Activated CD4-positive, alpha-beta T cell treated with anti-CD3 and anti-CD28 coated beads for 24 hours (primary cell): ENCODE data around the gene ICE1.
"Not testable (repeated sequence)": the region's sequence is repeated elsewhere in the genome, so short reads cannot be mapped to it uniquely, and the experiment has no call there.

Experiments
- DNase-seq, 2 donors: peaks; one replicate each; pipeline ENCODE4 v3.0.0-alpha.2; 2020; ENCODE audit warnings: low read depth in 2 of 2

ICE1 gene

GRCh38 chr5:5437227-5438172 lies 15.0 kb downstream of the ICE1 start:
- no peak for DNase-seq

DNA sequence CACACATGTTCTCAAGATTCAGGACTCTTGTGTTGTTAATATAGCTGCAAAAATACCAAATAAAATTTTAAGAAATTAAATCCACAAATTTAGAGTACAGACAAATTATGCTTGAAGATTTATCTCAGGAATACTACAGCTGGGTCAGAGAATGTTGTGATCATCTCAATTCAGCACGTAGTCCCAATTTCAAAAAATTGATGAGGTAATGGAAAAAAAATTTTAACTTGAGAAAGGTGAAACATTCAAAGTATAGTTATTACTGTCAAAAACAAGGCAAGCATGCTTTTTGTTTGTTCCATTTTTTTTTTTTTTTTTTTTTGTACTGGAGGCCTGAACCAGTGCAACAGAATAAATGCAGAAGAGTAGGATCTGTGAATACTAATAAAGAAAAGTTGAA lies 29.4 kb downstream of the ICE1 start:
- no peak for DNase-seq

DNA sequence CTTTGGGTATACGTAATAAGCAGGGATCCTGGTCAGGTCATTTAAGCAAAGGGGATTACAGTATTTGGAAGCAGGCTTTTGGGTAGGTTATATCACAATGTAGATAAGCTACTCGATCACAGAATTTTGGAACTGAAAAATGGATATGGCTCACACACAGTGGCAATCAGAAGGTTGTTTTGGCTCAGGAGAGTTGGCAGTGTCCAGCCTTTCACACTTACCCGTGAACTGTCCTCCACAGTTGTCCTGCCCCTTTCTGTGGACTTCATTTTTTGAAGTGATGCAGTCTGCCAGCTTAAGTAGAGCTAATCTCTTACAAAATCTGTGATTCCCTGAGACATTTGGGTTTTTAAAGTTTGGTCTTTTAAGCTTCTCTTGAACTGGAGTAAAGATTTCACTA lies 30.7 kb downstream of the ICE1 start:
- no peak for DNase-seq

DNA sequence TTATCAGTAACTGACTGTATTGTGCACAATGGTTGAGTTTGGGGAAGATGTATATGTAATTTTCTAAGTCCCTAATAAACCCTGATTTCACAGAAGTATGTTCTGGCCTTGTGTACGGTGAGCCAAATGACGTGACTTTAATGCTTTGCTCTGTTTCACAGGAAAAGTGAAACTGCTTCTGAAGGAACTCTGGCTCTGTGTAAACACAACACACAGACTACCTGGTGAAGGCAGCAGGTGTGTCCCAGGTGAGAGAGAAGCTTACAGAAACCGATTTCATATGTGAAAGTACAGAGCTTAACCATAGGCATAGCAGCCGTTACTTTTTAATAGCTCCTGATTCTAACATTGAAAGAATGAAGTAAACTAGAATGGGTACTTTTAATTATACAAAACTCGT lies 31.9 kb downstream of the ICE1 start:
- no peak for DNase-seq

DNA sequence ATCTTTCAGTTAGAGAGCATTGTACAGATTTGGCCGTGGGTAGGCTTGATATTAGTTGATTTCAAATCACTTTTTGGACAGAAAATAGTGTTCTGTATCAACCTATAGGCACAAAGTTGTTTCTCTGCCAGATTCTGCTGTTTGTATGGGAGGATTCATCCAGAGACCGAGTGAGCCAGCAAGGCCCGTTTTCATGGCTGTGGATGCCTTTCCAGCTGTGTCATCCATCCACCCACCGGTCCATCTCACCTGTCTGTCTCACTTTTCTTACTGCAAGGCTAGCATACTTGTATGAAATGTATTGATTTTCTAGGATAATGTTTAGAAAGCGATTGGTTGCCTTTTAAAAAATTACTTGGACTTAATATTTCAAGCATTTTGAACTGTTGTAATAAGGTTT lies 34.4 kb downstream of the ICE1 start:
- DNase-seq, result no peak

DNA sequence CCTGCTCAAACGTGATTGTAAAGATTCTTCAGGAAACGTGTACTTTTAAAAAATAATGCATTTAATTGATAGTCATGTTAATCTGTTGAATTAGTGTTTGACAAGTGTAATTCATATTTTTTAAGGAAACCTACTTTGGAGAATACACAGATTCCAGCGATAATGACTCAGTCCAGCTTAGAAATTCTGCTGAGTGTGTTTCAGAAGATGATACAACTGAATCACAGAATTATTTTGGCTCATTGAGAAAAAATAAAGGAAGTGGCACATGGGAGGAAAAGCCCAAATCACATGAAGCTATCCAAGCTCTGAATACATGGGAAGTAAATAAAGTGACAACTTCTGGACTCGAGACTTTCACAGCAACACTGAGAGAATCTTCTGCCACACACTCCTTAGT lies 37.8 kb downstream of the ICE1 start:
- no peak for DNase-seq

- DNase-seq, result no peak
Observed at GRCh38 chr5:5461012-5461411, 38.5 kb downstream of the ICE1 start.

GRCh38 chr5:5464036-5464715 lies 41.7 kb downstream of the ICE1 start:
- no peak for DNase-seq

GRCh38 chr5:5466227-5466626 lies 43.8 kb downstream of the ICE1 start:
- DNase-seq, result no peak

DNA sequence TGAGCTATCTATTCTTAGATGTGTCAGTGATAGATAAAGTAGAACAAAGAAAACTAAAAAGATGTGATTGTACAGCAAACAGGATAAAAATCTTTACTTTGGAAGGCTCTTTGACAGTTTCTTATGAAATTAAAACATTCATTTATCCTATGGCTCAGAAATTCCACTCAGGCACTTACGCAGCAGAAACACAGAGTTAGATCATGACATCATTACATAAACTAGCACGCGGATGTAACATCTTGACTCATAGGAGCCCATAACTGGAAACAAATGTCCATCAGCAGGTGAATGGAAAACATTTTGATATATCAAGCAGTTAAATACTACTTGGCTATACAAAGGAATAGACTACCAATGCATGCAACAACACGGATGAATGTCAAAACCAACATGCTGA lies 45.3 kb downstream of the ICE1 start:
- no peak for DNase-seq

DNA sequence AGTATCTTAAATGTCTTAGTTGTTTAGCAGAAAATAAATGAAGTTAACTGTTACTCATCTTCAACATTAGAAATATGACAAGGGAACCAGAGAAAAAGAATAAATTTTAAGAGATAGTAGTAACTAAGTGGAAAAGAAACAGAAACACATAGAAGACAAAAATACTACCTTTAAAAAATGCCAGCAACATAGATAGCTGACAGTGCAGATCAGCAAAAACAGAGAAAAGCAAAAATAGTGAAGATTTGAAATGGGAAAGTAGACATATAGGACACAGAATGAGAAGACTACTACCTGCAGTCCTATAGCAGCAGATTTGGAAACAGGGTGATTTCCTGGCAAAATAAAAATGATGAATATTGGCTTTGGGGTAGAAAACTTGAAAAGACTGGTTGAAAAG lies 48.5 kb downstream of the ICE1 start:
- DNase-seq, result no peak

DNA sequence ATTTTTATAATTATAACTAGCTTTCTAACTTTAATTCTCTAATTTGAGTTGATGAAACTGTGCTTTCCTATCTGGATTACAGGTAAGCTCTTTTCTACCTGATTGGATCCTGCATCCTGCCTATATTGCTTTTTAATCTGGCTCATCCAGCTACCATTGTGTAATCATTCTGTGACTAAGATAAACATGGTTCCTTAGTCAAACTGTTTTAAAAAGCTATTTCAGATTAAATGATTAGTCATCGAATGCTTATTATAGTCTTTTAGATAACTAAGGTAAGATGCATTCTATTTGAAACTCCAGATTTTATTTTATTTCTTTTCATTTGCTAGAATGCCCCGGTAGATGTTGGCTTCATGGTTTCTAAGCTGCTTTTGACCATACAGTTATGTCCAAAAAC lies 50.7 kb downstream of the ICE1 start:
- DNase-seq, result no peak

DNA sequence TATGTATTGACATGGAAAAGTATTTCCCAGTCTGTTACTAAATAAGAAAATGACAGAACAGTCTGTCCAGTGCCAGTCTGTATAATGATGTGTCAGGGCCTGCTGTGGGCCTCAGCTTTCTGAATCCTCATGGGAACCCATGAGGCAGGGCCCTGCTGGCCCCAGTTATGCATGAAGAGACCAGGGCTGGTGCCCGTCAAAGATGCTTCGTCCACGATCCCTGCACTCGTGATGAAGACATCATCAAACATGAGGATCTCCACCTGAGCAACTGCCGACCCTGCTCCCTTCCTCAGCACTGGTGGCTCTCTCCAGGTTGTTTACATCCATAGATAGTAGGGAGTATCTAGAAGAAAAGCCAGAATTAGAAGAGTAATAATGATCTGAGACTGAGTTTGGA lies 52.5 kb downstream of the ICE1 start:
- DNase-seq, result no peak

DNA sequence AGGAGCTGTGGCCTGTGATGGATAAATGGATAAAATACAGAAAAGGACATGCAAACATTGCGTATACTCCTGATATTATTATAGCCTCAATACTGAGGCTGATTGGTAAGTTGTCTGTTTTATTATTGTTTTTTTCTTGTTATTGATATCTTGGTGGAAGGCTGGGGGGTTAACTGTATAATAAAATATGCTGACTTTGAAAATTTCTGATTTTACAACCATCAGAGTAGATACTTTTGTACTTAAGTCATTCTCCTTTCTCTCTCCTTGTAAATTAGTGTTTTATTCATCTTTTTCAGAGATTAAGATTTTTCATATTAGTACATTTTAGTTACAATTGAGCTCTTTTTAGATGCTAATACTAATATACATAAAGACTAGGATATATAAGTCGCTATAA lies 53.5 kb downstream of the ICE1 start:
- no peak for DNase-seq

DNA sequence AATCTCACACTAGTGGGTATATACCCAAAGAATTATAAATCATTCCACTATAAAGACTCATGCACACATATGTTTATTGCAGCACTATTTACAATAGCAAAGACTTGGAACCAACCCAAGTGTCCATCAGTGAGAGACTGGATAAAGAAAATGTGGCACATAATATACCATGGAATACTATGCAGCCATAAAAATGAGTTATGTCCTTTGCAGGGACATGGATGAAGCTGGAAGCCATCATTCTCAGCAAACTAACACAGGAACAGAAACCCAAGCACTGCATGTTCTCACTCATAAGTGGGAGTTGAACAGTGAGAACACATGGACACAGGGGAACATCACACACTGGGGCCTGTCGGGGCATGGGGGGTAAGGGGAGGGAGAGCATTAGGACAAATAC lies 57.1 kb downstream of the ICE1 start:
- DNase-seq, result not testable (repeated sequence)

- no peak for DNase-seq
Observed at GRCh38 chr5:5480481-5481111, 58.1 kb downstream of the ICE1 start.

GRCh38 chr5:5481206-5481605 lies 58.7 kb downstream of the ICE1 start:
- no peak for DNase-seq

- DNase-seq, result no peak
Observed at GRCh38 chr5:5481633-5482032, 59.2 kb downstream of the ICE1 start.

GRCh38 chr5:5483350-5483749 lies 60.9 kb downstream of the ICE1 start:
- no peak for DNase-seq

- no peak for DNase-seq
Observed at GRCh38 chr5:5483880-5484598, 61.6 kb downstream of the ICE1 start.

- DNase-seq, result no peak
Observed at GRCh38 chr5:5486122-5486521, 63.6 kb downstream of the ICE1 start.
